ENCODE measurements around the gene YWHAH.
"Not testable (repeated sequence)": the region's sequence is repeated elsewhere in the genome, so short reads cannot be mapped to it uniquely, and the experiment has no call there.

Gene YWHAH

GRCh38 chr22:31981976-31982375 lies 37.6 kb downstream of the YWHAH start:
- DNase-seq (ENCODE audit: low read depth in 2 of 2): not testable (repeated sequence)

DNA sequence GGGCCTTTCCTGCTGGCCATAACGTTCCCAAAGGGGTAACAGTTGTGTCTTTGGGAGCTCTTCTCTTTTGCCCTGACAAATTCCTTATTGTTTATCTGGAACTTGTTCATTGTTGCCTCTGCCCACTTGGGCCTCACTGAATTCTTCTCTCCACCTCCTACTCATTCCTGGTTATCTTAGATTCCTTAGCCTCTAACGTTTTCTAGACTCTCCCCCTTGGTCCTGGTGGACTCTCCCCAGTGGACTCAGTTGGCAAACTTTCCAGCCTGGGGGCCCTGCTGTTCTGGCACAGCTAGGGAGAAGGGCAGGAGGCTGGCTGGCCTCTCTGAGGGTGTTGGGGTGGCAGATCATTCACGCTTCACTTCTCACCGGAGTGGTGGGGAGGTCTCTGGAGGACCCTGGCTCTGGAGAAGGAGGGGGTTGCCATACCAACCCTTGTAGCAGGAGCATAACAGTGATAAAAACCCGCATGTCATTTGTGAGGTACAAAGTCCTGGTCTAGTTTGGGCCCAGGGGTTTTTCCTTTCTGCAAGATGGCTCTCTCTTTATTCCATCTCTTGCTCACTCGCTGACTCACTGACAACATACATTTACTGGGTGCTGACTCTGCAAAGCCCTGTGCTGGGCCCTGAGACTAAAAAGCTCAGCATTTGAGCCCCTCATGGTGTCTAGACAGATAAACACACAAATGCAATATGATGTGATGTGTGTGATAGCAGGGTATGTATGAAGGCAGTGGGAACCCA lies 39.7 kb downstream of the YWHAH start:
- no peak for DNase-seq (ENCODE audit: low read depth in 2 of 2)

DNA sequence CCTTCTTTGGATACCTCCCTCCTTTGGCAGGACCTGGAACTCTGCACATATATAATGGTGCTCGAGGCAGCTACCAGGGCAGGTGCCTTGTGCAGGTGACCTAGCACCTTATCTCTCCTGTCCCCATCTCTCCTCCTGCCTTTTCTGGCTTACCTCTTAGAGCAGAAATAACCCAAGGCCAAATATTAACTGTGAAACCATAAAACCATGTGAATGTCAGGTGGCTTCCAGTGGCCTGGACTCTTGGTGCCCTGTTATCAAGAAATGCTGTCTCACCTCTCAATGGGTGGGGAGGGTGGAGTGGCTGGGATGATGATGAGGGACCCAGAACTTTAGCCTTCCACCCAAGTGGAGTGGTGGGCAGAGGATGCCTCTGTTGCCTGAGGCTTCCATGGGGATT lies 42.9 kb downstream of the YWHAH start:
- no peak for DNase-seq (ENCODE audit: low read depth in 2 of 2)

DNA sequence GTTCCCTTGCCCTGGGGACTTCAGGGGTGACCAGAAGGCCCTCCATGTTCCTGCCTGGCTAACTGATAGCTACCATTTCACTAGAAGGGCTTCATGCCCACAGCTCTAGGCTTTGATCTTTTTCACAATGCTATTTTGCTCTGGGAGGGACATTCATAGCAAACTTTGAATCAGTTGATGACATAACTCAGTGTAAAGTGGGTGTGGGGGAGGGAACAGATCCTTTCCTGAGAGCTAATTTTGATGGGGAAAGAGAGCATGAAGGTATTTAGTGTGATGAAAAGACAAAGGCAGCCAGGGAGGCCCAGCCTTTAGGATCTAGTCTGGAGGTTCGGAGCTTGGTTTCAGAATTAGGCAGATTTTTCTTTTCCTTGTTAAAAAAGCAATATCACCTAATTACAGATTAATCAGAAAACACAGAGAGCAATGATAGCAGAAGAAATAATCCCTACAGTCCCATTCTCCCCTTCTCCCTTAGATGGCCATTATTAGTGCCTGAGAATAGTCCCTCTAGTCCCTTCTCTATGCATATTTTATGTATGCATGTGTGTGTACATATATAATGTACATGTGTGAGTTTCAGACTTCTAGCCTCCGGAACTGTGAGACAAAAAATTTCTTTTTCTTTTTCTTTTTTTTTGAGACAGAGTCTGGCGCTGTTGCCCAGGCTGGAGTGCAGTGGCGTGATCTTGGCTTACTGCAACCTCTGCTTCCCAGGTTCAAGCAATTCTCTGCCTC lies 46.9 kb downstream of the YWHAH start:
- DNase-seq (ENCODE audit: low read depth in 2 of 2): no peak

DNA sequence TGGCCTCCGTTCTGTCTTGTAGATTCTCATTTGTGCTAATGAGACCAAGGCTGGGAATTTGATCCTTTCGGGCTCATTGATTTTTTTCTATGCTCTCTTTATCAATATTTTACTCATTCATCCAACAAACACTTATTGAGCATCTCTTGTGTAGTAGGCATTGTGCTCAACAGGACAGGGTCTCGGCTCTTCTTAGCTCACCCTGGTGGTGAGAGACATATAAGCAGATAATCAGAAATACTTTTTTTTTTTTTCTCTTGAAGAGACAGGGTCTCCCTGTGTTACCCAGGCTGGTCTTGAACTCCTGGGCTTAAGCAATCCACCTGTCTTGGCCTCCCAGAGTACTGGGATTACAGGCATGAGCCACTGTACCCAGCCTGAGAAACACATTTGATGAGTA lies 50.7 kb downstream of the YWHAH start:
- no peak for DNase-seq (ENCODE audit: low read depth in 2 of 2)

- no peak for DNase-seq (ENCODE audit: low read depth in 2 of 2)
Observed at GRCh38 chr22:31995807-31996206, 51.5 kb downstream of the YWHAH start.

GRCh38 chr22:31998784-31999385 lies 54.5 kb downstream of the YWHAH start:
- no peak for DNase-seq (ENCODE audit: low read depth in 2 of 2)

DNA sequence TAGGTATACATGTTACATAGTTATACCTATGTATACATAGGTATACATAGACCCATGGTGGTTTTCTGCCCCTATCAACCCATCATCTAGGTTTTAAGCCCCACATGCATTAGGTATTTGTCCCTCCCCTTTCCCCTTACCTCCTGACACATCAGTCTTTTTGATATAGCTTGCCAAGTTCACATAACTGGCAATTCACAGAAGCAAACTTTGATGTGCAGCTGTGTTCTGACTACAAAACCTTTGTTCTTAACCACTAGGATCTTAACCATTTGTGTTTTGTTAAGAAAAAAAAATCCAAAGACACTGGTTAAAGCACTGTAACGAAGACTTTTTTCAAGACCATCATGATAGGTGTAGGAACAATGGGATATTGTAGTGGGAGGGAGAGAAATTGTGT lies 55.8 kb downstream of the YWHAH start:
- DNase-seq (ENCODE audit: low read depth in 2 of 2): no peak

GRCh38 chr22:32005453-32005852 lies 61.1 kb downstream of the YWHAH start:
- no peak for DNase-seq (ENCODE audit: low read depth in 2 of 2)

Data from activated CD8-positive, alpha-beta memory T cell treated with anti-CD3 and anti-CD28 coated beads for 4 hours (primary cell).